ENCODE measurements around the gene TEDC1. TPM values are rescaled to one million over a fixed set of nuclear protein-coding genes. Genes with fewer than 3 reads are reported as not detected.

The TEDC1 gene
- total RNA-seq, 4 donors from 2014 or later = 7.1 to 12.8 (median 7.6) TPM

DNA sequence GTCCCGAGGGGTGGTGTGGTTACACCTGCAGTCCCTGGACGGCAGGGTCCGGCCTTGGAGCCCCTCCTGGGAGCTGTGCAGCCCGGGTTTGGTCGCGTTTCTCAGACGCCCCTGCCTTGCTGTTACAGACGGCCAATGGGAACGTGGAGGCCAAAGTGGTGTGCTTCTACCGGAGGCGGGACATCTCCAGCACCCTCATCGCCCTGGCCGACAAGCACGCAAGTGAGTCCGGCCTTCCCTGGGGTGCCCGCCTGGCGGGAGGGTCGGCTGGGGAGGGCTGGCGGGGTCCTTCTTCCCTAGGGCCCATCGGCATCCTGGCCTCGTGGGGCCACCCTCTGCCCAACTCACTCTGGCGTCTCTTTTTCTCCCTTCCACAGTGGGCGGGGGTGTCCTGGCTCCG, 45.8 kb upstream of the TEDC1 start:
- H3K36me3 ChIP-seq = peaks cover 2 to 69% (median 3%) of the 10 kb centered on the region in 3 donors
- no peaks in the 10 kb centered on the region for H3K27me3 ChIP-seq
- WGBS, 2 donors = 78 to 87% methylated on average over 7 of the region's 24 CpGs
- no peak overlapping the region for H3K4me3 ChIP-seq
- H3K4me1 ChIP-seq = peaks cover 0 to 19% (median 0%) of the 10 kb centered on the region in 3 donors
- H3K9me3 ChIP-seq = no peaks in the 10 kb centered on the region
- TF ChIP-seq POLR2A (IDR thresholded peaks at IDR 0.05) = no peak
- intact Hi-C loops (cut with DNase I) = no loop called here
- H3K27ac ChIP-seq = no peak overlapping the region
- DNase-seq = no peak

DNA sequence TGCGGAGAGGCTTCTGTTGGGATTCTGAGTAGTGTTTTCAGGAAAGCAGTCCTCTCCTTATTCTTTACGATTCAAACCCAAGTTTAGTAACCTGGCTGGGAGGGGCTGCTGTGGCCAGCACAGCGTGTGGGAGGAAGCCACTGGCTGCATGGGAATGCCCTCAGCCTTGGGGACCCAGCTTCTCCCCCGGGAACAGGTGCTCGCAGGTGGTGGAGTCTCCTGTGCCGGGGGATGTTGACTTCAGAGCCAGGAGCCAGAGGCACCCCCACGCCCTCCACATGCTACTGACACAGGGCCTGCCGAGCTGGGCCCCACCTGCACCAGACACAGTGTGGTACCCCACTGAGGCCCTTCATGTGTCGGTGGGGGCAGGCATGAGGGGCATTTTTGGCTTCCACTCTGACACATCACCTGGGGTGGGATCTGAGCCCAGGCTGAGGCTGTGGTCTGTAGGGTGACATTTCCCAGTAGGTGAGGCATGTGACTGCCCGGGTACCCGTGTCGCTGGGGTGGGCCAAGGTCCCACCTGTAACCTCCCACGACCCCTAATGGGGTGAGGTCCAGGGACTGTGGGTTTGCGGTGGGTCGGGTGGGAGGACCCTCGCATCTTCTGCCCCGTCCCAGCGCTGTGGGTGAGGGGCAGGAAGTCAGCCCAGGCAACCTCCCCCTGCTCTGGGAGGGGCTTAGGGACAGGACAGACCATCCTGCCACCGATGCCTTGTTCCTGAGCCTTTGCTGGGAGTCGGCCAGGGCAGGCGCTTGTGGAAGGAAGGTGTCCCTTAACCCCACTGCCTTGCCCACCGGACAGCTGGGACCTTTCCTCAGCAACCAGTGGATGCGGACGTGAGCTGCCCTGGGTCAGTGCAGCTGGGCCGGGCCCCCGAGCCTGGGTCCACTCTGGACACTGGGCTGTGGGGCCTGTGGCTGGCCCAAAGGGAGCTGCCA, 44.9 kb upstream of the TEDC1 start:
- H3K27me3 ChIP-seq = no peaks in the 10 kb centered on the region
- WGBS, 2 donors = 80 to 93% methylated on average over 2 to 4 of the region's 26 CpGs
- H3K4me3 ChIP-seq = no peak overlapping the region
- DNase-seq = no peak
- H3K4me1 ChIP-seq = peaks cover 0 to 14% (median 0%) of the 10 kb centered on the region in 3 donors
- no peaks in the 10 kb centered on the region for H3K9me3 ChIP-seq
- no peak overlapping the region for H3K27ac ChIP-seq
- H3K36me3 ChIP-seq = peaks cover 4 to 69% (median 8%) of the 10 kb centered on the region in 3 donors
- TF ChIP-seq, protein P1, sequence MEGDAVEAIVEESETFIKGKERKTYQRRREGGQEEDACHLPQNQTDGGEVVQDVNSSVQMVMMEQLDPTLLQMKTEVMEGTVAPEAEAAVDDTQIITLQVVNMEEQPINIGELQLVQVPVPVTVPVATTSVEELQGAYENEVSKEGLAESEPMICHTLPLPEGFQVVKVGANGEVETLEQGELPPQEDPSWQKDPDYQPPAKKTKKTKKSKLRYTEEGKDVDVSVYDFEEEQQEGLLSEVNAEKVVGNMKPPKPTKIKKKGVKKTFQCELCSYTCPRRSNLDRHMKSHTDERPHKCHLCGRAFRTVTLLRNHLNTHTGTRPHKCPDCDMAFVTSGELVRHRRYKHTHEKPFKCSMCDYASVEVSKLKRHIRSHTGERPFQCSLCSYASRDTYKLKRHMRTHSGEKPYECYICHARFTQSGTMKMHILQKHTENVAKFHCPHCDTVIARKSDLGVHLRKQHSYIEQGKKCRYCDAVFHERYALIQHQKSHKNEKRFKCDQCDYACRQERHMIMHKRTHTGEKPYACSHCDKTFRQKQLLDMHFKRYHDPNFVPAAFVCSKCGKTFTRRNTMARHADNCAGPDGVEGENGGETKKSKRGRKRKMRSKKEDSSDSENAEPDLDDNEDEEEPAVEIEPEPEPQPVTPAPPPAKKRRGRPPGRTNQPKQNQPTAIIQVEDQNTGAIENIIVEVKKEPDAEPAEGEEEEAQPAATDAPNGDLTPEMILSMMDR (IDR thresholded peaks at IDR 0.05) = no peak
- TF ChIP-seq POLR2A (IDR thresholded peaks at IDR 0.05) = no peak
- intact Hi-C loops (cut with DNase I) = no loop called here

DNA sequence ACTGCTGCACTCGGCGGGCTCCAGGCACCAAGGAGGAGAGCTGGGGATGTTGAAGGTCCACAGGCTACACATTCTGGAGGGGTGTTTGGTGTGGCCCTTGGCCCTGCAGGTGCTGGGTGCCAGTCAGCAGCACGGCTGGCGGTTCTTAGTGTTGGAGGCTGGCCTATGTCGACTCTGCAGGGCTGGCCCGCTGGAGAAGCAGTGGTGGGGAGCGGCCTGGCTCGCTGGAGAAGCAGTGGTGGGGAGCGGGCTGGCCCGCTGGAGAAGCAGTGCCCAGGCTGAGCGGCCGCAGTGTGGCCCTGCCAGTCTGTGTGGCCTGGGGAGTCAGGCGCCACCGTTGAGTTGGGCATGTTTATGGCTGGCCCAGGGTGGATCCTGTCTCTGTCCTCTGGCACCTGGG, 44.1 kb upstream of the TEDC1 start:
- Histone ChIP-seq H3K4me3 (no peak overlapping the region), H3K27me3 (no peaks in the 10 kb centered on the region), H3K4me1 (peaks cover 0 to 14% (median 0%) of the 10 kb centered on the region in 3 donors), H3K27ac (no peak overlapping the region), H3K9me3 (no peaks in the 10 kb centered on the region), H3K36me3 (peaks cover 6 to 71% (median 8%) of the 10 kb centered on the region in 3 donors)
- intact Hi-C loops (cut with DNase I) = no loop called here
- no peak for DNase-seq
- TF ChIP-seq POLR2A (IDR thresholded peaks at IDR 0.05) = no peak
- TF ChIP-seq, protein P1 (IDR thresholded peaks at IDR 0.05) = no peak
- WGBS, 2 donors = no CpG with 5 or more reads among the region's 14 CpGs

DNA sequence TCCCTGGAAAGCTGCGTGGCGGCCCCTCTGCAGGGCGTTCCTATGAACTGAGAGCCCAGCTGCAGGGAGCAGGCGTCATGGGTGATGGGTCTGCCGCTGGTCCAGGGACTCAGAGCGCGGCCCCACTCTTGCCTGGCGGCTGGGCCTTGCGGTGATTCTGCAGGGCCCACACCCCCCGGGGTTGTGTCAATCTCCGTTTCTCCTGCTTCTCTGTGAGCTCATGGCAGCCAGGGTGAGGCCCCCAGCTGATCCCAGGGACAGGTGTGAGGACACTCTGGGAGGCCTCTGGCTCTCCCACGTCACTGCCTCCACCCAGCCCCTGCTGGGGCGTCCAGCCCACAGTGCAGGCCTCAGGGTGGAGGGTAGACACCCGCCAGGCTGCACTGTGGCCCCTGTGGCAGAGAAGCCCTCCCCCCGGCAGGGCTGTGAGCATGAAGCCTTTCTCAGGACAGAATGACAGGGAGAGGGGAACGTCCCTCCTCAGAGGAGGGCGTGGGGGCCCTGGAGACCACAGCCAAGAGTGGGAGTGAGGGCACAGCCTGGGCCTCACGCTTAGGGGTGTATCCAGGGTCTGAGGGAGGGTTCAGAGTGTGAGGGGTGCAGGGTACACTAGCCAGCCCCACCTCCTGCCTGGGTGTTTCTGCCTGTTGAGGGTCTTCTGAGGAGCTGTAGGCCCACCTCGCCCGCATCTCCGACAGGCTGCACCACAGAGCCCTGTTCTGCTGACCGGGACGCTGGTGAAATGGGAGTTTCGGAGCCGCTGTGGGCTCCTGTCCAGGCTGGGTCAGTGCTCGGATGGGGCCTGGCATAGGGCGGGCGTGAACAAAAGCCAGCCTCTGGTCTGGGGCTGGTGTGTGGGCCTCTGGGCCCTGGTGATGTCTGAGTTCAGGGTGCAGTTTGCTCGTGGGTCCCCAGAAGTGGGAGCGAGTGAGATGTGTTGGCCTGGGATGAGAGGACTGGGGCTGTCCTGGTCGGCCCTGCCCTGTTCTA, 43.1 kb upstream of the TEDC1 start:
- peak overlapping the region in 1 of 4 donors; percentile 14 for H3K27ac ChIP-seq
- peaks cover 0 to 14% (median 0%) of the 10 kb centered on the region in 3 donors for H3K4me1 ChIP-seq
- no peak overlapping the region for H3K4me3 ChIP-seq
- peaks cover 8 to 71% (median 11%) of the 10 kb centered on the region in 3 donors for H3K36me3 ChIP-seq
- no peak for TF ChIP-seq POLR2A (IDR thresholded peaks at IDR 0.05)
- TF ChIP-seq, protein P1 (IDR thresholded peaks at IDR 0.05) = no peak
- no peaks in the 10 kb centered on the region for H3K9me3 ChIP-seq
- no peak for DNase-seq
- no peaks in the 10 kb centered on the region for H3K27me3 ChIP-seq
- intact Hi-C loops (cut with DNase I) = no loop called here
- WGBS, 2 donors = 75 to 87% methylated on average over 6 to 7 of the region's 31 CpGs

DNA sequence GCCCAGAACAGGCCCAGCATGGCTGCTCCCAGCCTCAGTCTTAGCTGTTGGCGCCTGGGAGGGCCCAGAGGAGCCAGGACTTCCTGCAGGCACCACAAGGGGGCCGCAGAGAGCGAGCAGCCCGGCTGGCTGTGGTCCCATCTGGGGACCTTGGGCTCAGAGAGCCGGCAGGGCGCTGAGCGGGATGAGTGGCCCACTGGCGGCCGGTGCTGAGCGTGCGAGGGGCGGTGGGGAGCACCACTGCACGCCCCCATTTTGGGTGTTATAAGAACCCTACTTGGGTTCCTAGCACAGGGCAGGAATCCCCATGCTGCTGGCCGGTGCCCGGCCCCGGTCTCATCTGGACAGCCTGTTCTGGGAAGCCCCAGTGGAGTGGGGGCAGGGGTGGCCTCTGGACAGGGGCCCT, 42.3 kb upstream of the TEDC1 start:
- Histone ChIP-seq H3K4me1 (peaks cover 0 to 14% (median 0%) of the 10 kb centered on the region in 3 donors), H3K4me3 (no peak overlapping the region), H3K27ac (peak overlapping the region in 2 of 4 donors; percentile 14 to 26), H3K36me3 (peaks cover 8 to 71% (median 11%) of the 10 kb centered on the region in 3 donors), H3K27me3 (no peaks in the 10 kb centered on the region), H3K9me3 (no peaks in the 10 kb centered on the region)
- WGBS, 2 donors = 20% methylated on average over 1 of the region's 16 CpGs; no CpG with 5 or more reads in 1 of the 2 donors
- intact Hi-C loops (cut with DNase I) = no loop called here
- no peak for DNase-seq
- TF ChIP-seq POLR2A (IDR thresholded peaks at IDR 0.05) = no peak
- TF ChIP-seq, protein P1 (IDR thresholded peaks at IDR 0.05) = peak; percentile 81 to 91 (median 86)
